ENCODE measurements around the gene PRCP.

DNA sequence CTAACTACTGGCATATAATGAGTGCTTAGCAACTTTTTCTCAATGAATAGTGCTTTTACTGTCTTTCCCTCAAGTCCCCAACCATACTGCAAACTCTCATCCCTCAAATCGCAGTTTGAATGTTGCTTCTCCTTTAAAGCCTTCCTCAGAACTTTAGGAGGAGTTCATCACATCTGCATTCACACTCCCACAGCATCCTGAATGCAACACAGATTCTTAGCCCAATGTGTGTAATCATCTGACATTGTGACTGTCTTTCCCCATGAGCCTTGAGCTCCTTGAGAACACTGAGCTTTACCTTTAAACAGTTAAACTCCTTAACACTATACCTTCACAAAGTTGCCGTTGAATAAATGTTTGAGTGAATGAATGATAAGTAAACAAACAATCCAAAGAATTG, 84.8 kb downstream of the PRCP start:
- TF ChIP-seq, protein P1, sequence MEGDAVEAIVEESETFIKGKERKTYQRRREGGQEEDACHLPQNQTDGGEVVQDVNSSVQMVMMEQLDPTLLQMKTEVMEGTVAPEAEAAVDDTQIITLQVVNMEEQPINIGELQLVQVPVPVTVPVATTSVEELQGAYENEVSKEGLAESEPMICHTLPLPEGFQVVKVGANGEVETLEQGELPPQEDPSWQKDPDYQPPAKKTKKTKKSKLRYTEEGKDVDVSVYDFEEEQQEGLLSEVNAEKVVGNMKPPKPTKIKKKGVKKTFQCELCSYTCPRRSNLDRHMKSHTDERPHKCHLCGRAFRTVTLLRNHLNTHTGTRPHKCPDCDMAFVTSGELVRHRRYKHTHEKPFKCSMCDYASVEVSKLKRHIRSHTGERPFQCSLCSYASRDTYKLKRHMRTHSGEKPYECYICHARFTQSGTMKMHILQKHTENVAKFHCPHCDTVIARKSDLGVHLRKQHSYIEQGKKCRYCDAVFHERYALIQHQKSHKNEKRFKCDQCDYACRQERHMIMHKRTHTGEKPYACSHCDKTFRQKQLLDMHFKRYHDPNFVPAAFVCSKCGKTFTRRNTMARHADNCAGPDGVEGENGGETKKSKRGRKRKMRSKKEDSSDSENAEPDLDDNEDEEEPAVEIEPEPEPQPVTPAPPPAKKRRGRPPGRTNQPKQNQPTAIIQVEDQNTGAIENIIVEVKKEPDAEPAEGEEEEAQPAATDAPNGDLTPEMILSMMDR (IDR thresholded peaks at IDR 0.05 in 4 of 5, conservative IDR thresholded peaks at IDR 0.05 in 1 of 5) = no peak
- TF ChIP-seq POLR2A (IDR thresholded peaks at IDR 0.05) = no peak
